ENCODE data around the gene SLITRK1. TPM values are rescaled to one million over a fixed set of nuclear protein-coding genes. Genes with fewer than 3 reads are reported as not detected.

Gene SLITRK1
- total and polyA plus RNA-seq, 9 of the 15 experiments (the other 6 are each of a cell fraction or from before 2014, with no cell fraction given), result not detected

DNA sequence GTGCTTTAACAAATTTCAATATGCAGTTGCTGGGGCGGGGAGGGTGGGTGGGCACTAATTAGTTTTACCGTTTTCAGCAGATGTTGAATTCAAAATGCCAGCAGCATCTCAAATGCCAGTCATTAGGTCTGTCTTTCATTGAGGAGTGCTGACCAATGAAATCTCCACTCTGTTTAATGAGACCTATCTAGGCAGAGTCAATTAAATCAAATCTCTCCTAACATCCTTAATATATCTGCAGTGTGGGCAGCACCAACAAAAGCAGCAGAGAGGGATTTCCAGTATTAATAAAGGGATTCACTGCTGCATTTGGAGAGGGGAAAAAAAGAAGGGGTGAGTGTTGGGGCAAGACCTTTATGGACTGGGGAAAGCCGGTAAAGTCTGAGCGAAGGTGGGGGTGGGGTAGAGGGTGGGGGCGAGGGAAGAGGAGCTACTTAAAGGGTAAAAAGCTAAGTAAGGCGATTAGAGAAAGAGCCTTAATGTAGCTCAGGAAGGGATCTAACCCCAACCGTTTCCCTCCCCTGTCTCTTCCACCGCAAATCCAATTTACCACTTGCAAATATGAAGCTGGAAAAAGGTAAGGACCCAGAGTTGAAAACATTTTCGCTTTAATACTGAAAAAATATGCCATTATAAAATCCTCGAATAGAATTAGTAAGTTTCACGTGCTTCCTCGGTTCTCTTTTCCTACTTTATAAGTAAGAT lies 4.5 kb downstream of the SLITRK1 start:
- no peaks in the 10 kb centered on the region for H3K9me1 ChIP-seq (ENCODE audit: control insufficient read depth, insufficient read depth, low read length)
- POLR2A ChIA-PET, result no interaction called here
- in situ Hi-C loops (cut with MboI), result no loop called here

More for the DNA sequence above, 4.5 kb downstream of the SLITRK1 start:
- Histone ChIP-seq H3K27ac (ENCODE audit: extremely low read depth, low read depth, low read length) (no peak overlapping the region), H4K20me1 (replicated peaks; ENCODE audit: control insufficient read depth, insufficient read depth, low read length) (no peaks in the 10 kb centered on the region), H3K27me3 (ENCODE audit: control insufficient read depth in 2 of 2, insufficient read depth in 2 of 2, low read length in 2 of 2) (no peaks in the 10 kb centered on the region), H3K79me2 (ENCODE audit: control insufficient read depth, insufficient read depth, low read length) (no peaks in the 10 kb centered on the region), H2AFZ (ENCODE audit: low read depth, low read length) (no peak overlapping the region), H3K9me3 (replicated peaks; ENCODE audit: control insufficient read depth, insufficient read depth, low read depth, low read length) (no peaks in the 10 kb centered on the region), H3K4me1 (replicated peaks in 1 of 2; ENCODE audit: control insufficient read depth in 2 of 2, insufficient read depth in 2 of 2, low read length in 2 of 2) (no peaks in the 10 kb centered on the region), H3K9ac (ENCODE audit: insufficient read depth in 1 of 2, low read depth in 2 of 2, low read length in 2 of 2) (no peak overlapping the region), H3K4me2 (ENCODE audit: insufficient read depth, low read length) (no peak overlapping the region), H3K36me3 (ENCODE audit: control insufficient read depth, insufficient read depth, low read length) (no peaks in the 10 kb centered on the region), H3K4me3 (no peak overlapping the region)
- DNase-seq (ENCODE audit: extremely low read depth in 1 of 4, low spot score in 3 of 4) (no peak), FAIRE-seq (no peak), ATAC-seq (no peak)
- TF ChIP-seq ETV5 (CRISPR knock-in tag; IDR thresholded peaks at IDR 0.05; ENCODE audit: low read depth) (no peak), RFX5 (IDR thresholded peaks at IDR 0.05; ENCODE audit: low read depth, low read length) (no peak), ELF2 (CRISPR knock-in tag; IDR thresholded peaks at IDR 0.05) (no peak), ESRRA (IDR thresholded peaks at IDR 0.05; ENCODE audit: borderline replicate concordance, low read depth) (no peak), ZNF324 (CRISPR knock-in tag; IDR thresholded peaks at IDR 0.05) (no peak), LEF1 (IDR thresholded peaks at IDR 0.05) (no peak)
- TF ChIP-seq, protein P1, sequence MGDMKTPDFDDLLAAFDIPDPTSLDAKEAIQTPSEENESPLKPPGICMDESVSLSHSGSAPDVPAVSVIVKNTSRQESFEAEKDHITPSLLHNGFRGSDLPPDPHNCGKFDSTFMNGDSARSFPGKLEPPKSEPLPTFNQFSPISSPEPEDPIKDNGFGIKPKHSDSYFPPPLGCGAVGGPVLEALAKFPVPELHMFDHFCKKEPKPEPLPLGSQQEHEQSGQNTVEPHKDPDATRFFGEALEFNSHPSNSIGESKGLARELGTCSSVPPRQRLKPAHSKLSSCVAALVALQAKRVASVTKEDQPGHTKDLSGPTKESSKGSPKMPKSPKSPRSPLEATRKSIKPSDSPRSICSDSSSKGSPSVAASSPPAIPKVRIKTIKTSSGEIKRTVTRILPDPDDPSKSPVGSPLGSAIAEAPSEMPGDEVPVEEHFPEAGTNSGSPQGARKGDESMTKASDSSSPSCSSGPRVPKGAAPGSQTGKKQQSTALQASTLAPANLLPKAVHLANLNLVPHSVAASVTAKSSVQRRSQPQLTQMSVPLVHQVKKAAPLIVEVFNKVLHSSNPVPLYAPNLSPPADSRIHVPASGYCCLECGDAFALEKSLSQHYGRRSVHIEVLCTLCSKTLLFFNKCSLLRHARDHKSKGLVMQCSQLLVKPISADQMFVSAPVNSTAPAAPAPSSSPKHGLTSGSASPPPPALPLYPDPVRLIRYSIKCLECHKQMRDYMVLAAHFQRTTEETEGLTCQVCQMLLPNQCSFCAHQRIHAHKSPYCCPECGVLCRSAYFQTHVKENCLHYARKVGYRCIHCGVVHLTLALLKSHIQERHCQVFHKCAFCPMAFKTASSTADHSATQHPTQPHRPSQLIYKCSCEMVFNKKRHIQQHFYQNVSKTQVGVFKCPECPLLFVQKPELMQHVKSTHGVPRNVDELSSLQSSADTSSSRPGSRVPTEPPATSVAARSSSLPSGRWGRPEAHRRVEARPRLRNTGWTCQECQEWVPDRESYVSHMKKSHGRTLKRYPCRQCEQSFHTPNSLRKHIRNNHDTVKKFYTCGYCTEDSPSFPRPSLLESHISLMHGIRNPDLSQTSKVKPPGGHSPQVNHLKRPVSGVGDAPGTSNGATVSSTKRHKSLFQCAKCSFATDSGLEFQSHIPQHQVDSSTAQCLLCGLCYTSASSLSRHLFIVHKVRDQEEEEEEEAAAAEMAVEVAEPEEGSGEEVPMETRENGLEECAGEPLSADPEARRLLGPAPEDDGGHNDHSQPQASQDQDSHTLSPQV (IDR thresholded peaks at IDR 0.05), result no peak
- TF ChIP-seq, protein P2, sequence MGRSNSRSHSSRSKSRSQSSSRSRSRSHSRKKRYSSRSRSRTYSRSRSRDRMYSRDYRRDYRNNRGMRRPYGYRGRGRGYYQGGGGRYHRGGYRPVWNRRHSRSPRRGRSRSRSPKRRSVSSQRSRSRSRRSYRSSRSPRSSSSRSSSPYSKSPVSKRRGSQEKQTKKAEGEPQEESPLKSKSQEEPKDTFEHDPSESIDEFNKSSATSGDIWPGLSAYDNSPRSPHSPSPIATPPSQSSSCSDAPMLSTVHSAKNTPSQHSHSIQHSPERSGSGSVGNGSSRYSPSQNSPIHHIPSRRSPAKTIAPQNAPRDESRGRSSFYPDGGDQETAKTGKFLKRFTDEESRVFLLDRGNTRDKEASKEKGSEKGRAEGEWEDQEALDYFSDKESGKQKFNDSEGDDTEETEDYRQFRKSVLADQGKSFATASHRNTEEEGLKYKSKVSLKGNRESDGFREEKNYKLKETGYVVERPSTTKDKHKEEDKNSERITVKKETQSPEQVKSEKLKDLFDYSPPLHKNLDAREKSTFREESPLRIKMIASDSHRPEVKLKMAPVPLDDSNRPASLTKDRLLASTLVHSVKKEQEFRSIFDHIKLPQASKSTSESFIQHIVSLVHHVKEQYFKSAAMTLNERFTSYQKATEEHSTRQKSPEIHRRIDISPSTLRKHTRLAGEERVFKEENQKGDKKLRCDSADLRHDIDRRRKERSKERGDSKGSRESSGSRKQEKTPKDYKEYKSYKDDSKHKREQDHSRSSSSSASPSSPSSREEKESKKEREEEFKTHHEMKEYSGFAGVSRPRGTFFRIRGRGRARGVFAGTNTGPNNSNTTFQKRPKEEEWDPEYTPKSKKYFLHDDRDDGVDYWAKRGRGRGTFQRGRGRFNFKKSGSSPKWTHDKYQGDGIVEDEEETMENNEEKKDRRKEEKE (IDR thresholded peaks at IDR 0.05; ENCODE audit: borderline replicate concordance in 1 of 2, control insufficient read depth in 1 of 2, low read depth in 2 of 2, low read length in 1 of 2), result no peak
- CTCF ChIA-PET (ENCODE audit: low intra/inter-chr PET ratio), result no interaction called here
- WGBS (ENCODE audit: insufficient coverage, low coverage, missing lambda C conversion rate), result 1% methylated on average over 9 of the region's 12 CpGs
- BruUV-seq (replicated peaks), result no TSS peak
- intact Hi-C loops (cut with micrococcal nuclease), result no loop called here
